ENCODE data around the gene ADARB2. TPM values are rescaled to one million over a fixed set of nuclear protein-coding genes. Genes with fewer than 3 reads are reported as not detected.
"Not testable (repeated sequence)": the region's sequence is repeated elsewhere in the genome, so short reads cannot be mapped to it uniquely, and the experiment has no call there.

ADARB2 gene
- total RNA-seq, 1 donor from 2014 or later, result 0.10 TPM

DNA sequence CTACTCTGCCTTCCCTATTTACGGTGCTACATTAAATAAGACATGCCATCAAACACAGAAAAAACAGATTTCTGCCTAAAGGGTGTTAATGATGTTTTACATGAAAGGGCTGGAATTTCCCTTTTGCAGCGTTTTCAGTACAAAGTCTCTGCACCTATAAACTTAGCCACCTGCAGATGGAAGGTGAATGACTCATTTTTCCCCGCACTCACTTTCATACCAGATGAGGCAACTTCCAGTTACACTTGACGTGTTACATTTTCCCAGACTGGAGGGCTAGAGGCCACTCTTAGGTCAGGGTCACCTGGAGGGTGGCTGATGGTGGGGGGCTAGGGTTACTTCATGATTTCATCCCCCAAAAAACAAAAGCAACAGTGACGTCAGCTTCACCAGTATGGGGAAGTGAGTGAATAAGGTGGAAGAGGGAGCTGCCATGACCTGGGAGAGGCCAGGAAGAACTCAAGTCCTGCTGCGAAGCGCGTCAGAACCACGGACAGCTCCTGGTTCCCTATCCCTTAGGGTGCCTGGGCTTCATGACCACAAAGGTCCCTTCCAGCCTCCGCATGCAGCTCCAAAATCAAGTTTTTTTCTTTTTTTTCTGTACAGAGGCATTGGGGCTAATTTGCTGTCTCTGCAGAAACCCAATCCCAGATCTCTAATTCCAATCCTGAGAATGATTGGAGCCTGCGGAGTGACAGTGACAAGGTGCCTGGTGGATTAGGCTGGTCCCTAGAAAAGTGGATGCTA lies 94.0 kb downstream of the ADARB2 start:
- DNase-seq (ENCODE audit: low read depth), result no peak

DNA sequence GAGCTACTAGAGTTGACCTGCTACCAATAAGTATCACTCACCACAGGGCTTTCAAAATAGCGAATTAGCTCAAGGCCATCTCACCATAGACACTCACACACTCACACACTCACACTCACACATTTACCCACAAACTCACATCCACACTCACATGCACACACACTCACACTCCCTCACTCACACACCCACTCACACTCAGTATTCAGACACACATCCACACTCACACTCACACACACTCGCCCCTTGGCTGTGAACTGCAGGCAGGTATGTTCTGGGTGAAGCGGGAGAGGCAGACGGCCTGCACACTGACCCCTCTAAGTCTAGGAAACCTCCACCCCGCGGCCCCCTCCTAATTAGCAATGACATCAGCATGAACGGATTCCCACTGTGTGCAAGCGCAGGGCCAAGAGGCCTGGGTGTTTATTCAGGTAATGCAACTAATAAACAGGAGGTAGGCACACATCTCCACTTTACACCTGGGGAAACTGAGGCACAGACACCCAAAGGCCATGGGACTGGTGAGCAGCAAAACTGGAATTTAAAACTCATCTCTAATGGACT lies 94.6 kb downstream of the ADARB2 start:
- DNase-seq (ENCODE audit: low read depth), result no peak

GRCh38 chr10:1641402-1641801 lies 95.9 kb downstream of the ADARB2 start:
- no peak for DNase-seq (ENCODE audit: low read depth)

- no peak for DNase-seq (ENCODE audit: low read depth)
Observed at GRCh38 chr10:1638889-1639419, 98.4 kb downstream of the ADARB2 start.

GRCh38 chr10:1635340-1635739 lies 102.0 kb downstream of the ADARB2 start:
- no peak for DNase-seq (ENCODE audit: low read depth)

DNA sequence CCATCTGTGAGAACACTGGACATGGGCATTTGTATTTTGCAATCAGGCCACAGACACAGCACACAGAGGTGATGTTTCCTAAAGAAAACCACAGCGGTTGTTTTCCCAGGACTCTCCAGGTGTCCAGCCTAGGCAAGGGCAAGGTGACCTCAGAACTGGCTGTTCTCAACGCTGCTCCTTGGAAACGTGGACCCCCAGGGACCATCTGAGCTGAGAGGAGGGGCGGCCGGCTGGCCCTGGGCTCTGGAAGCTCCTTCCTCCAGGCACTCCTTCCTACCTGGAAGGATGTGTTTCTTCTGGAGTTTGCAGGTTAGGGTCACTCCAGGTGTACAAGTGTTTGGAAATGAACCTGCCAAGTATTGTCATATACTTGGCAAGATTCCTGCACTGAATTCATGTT lies 103.1 kb downstream of the ADARB2 start:
- DNase-seq (ENCODE audit: low read depth), result no peak

GRCh38 chr10:1633783-1634182 lies 103.5 kb downstream of the ADARB2 start:
- DNase-seq (ENCODE audit: low read depth), result no peak

GRCh38 chr10:1632596-1632995 lies 104.7 kb downstream of the ADARB2 start:
- DNase-seq (ENCODE audit: low read depth), result no peak

DNA sequence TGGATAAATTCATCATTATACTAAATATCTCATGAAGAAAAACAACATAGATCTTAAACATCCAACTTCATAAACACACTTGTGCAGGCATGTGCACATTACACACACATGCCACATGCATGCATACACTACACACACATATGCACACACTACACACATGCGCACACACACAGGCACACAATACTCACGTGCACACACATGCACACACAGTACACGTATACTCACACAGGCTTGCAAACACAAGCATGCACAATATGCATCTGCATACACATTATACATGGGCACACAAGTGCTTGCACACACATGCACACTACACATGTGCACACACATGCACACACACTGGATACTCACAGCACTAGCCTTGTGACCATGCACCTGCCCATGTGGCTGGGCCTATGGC lies 105.2 kb downstream of the ADARB2 start:
- no peak for DNase-seq (ENCODE audit: low read depth)

GRCh38 chr10:1631282-1631681 lies 106.0 kb downstream of the ADARB2 start:
- DNase-seq (ENCODE audit: low read depth), result no peak

GRCh38 chr10:1630304-1630703 lies 107.0 kb downstream of the ADARB2 start:
- no peak for DNase-seq (ENCODE audit: low read depth)

DNA sequence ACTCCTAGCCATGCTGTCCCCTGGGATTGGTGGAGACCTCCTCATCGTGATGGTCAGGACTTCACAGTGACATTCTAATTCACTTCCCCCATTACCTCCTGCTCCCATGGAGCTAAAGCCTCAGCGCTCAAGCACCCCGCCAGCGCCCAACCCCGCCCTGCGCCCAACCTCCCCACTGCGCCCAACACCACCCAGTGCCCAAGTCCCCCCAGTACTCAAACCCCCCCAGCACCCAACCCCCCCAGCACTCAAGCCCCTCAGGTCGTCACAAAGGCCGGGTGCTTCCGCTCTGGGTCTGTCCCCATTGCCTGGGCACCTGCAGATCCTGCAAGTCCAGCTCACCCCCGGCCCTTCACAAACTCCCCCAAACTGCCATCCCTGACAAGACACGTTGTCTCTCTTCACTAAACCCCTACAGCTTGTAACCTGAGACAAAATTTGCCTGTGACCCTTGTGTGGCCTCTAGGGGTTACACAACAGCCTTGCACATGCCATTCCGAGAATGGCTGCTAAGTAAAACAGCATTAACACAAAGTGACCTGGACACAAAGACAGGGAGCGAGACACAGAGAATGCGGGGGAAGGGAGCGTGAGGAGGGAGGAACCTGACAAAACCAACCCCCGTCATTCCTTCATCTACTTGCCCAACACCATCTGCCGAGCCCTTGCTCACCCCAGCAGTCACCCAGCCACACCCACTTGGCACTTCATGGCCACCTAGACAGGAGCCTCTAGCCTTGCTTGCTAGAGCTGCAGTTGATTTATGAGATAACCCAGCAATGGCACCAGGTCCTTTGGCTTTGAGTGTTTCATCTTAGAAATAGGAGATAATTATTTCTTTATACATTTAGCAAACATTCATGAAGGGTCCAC lies 107.8 kb downstream of the ADARB2 start:
- DNase-seq (ENCODE audit: low read depth), result no peak

- DNase-seq (ENCODE audit: low read depth), result no peak
Observed at GRCh38 chr10:1628757-1629156, 108.6 kb downstream of the ADARB2 start.

DNA sequence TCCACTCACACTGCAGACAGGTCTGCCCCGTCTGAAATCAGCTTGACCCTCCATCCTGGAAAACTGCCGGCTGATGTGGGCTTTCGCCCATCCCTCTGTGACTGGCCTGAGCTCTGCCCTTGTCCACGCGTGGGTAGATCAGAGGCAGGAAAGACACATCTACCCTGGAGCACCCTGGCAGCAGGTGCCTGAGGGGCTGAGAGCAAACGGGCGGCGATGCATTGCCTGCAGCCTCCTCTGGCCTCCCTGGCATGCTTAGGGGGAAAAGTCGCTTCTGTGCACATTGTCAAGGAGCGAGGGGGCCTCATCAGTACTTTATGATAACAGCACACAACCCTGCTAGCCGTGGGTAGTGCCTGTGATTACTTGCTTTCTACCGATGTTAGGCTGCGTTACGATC lies 109.4 kb downstream of the ADARB2 start:
- DNase-seq (ENCODE audit: low read depth), result no peak

GRCh38 chr10:1626835-1627234 lies 110.5 kb downstream of the ADARB2 start:
- no peak for DNase-seq (ENCODE audit: low read depth)

- DNase-seq (ENCODE audit: low read depth), result no peak
Observed at GRCh38 chr10:1626410-1626809, 110.9 kb downstream of the ADARB2 start.

DNA sequence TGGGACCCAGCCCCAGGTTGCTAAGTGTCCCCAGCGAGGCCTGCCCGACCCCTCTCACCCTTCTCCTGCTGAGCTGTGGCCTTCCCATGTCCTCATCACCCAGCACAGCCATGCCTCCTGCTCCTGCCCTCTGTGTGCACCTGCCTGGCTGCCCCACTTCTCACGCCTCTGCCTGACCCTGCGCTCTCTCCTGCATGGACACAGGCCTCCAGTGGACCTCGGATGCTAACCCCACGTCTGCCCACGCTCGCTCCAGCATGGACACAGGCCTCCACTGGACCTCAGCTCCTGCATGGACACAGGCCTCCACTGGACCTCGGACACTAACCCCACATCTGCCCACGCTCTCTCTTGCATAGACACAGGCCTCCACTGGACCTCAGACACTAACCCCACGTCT lies 111.6 kb downstream of the ADARB2 start:
- DNase-seq (ENCODE audit: low read depth), result no peak

GRCh38 chr10:1625079-1625478 lies 112.2 kb downstream of the ADARB2 start:
- DNase-seq (ENCODE audit: low read depth), result no peak

- no peak for DNase-seq (ENCODE audit: low read depth)
Observed at GRCh38 chr10:1624240-1624639, 113.1 kb downstream of the ADARB2 start.

GRCh38 chr10:1620803-1621202 lies 116.5 kb downstream of the ADARB2 start:
- no peak for DNase-seq (ENCODE audit: low read depth)

DNA sequence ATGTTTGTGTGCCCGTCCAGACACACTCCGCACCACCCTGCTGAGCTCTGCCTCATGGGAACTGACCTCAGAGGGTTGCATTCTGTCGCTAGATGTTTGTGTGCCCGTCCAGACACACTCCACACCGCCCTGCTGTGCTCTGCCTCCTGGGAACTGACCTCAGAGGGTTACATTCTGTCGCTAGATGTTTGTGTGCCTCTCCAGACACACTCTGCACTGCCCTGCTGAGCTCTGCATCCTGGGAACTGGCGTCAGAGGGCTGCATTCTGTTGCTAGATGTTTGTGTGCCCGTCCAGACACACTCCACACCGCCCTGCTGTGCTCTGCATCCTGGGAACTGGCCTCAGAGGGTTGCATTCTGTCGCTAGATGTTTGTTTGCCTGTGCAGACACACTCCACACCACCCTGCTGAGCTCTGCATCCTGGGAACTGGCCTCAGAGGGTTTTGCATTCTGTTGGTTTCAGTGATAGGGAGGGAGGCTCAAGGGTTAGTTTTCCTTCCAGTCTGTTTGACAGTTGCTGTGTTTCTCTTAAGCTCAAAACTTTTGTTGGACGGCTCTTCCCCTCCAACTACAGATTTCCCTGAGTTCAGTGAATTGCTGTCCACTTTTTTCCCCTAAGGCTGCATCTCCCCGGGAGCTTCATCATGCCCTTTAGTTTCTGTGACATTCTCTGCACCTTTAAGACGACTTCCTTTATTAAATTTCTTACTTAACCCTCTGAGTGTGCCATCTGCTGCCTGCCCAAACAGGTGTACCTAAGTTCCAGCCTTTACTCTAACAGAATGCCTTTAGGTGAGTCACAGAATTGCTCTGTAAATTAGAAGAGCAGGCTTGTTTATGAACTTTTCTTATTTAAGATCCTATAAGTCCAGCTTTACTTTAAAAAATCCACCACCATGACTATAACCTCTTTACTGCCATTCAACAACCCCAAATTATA lies 119.7 kb downstream of the ADARB2 start:
- not testable (repeated sequence) for DNase-seq (ENCODE audit: low read depth)

Measured in renal cortical epithelial cell (primary cell).